GM18519 (cell line): ENCODE data around the gene NAB2.

Experiments used
- ATAC-seq: cut with Tn5 transposase; IDR thresholded peaks from one replicate; pipeline ENCODE4 v1.9.1; 2021; ENCODE audit warnings: mild to moderate bottlenecking, moderate library complexity; ENCODE audit not compliant: unreplicated experiment, low FRiP score

Gene NAB2

DNA sequence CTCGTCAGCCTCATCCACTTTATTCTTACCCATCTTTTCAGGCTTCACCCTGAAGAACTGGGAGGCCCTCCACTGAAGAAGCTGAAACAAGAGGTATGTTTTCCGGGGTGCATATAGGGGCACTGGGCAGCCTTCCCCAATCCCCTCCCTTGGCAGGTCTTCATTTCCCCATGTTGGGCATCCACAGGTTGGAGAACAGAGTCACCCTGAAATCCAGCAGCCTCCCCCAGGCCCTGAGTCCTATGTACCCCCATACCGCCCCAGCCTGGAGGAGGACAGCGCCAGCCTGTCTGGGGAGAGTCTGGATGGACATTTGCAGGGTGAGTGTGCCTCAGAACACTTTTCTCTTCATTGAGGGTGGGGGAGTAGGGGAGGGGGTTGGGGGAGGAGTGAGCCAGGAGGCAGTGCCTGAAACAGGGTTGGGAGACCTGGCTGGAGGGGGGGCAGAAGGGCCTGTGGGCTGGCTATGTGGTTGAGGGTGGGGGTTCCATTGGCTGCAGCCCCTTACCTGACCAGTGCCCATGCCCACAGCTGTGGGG, 4.0 kb downstream of the NAB2 start:
- ATAC-seq, result no peak

DNA sequence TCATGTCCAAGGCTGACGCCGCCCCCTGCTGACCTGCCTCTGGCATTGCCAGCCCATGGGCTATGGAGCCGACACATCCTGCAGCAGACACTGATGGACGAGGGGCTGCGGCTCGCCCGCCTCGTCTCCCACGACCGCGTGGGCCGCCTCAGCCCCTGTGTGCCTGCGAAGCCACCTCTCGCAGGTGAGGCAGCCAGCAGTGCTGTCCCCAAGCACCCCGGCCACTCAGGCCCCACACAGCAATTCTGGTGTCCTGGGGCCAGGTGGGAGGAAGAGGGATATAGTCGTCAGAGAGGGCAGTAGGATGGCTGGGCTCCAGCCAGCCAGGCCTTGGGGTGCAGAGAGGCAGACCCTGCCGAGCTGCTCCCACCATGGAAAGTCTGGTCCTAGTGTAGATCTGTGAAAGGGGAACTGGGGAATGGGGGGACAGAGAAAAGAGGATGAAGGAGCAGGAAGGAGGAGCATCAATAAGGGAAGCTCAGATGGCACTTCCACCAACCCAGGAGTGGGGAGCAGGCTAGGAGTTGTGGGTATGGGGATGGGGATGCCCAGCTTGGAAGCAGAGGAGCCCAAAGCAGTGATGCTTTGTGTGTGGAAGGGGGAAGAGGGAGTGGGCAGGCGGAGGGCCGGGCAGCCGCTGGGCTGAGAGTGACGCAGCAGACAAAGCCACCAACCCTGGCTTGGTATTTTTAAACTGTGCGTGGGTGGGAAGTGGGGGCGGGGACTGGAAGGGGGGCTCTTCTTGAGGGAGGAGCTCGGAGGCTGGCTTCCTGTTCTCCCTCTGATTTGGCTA, 4.7 kb downstream of the NAB2 start:
- no peak for ATAC-seq

- no peak for ATAC-seq
Observed at GRCh38 chr12:57094208-57095160, 5.6 kb downstream of the NAB2 start.

- ATAC-seq, result no peak
Observed at GRCh38 chr12:57095440-57095839, 6.5 kb downstream of the NAB2 start.

DNA sequence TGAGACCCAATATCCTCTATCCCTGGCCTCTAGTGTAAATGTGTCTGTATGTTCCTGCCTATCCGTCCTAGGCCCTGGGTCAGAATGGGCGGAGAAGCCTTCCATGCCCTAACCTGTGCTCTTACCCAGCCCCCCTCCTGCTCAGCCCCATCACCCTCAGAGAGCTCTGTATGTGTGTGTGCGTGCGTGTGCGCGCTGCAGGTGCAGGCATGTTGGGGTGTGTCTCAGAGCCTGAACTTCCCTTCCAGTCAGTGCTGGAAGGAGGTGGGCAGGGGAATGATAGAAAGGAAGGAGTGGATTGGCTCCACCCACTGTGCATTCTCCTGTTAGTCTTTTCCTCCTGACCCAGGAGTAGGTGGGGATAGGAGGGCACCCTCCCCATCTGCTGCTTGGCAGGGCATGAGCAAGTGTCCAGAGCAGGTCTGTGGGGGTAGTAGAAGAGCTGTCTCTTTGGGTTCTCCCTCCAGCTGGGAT, 7.2 kb downstream of the NAB2 start:
- ATAC-seq, result no peak

- no peak for ATAC-seq
Observed at GRCh38 chr12:57096748-57097553, 8.0 kb downstream of the NAB2 start.

GRCh38 chr12:57097554-57097835, 8.6 kb downstream of the NAB2 start:
- ATAC-seq, result no peak

GRCh38 chr12:57098546-57098945, 9.6 kb downstream of the NAB2 start:
- no peak for ATAC-seq

GRCh38 chr12:57099047-57099714, 10.3 kb downstream of the NAB2 start:
- ATAC-seq, result no peak

DNA sequence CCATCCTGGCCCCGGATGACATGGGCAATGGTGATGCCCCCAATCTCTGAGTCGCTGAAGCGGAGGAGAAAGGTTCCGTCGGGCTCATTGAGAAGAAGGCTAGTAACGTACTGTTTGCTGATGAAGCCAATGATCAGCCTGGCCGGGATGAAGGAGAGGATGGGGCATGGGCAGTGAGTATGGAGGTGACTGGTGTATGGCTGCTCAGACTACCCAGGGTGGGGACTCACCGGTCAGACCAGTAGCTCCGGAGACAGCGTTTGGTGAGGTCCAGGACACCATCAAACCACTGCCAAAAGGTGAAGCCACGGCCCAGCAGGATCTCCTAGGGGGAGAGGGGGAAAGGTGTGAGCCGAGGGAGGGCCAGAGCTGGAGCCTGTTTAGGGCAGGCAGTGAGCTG, 10.9 kb downstream of the NAB2 start:
- no peak for ATAC-seq

GRCh38 chr12:57101892-57102695, 13.2 kb downstream of the NAB2 start:
- ATAC-seq, result no peak

DNA sequence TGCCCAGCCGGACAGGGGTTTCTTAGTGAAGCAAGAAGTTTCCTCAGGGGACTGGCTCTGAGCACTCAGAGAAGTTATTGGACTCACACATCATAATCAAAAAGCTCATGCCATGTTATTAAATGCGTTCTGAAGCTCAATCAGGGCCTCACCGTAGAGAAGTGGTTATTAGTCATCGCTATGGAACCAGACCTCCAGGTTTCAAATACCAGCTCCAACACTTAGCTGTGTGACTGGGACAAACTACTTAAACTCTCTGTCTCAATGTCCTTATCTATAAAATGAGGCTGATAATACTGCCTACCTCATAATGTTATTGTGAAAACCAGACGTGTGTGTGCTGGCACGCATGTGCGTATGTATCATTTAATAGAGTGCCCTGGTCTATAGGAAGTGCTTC, 14.9 kb downstream of the NAB2 start:
- no peak for ATAC-seq

DNA sequence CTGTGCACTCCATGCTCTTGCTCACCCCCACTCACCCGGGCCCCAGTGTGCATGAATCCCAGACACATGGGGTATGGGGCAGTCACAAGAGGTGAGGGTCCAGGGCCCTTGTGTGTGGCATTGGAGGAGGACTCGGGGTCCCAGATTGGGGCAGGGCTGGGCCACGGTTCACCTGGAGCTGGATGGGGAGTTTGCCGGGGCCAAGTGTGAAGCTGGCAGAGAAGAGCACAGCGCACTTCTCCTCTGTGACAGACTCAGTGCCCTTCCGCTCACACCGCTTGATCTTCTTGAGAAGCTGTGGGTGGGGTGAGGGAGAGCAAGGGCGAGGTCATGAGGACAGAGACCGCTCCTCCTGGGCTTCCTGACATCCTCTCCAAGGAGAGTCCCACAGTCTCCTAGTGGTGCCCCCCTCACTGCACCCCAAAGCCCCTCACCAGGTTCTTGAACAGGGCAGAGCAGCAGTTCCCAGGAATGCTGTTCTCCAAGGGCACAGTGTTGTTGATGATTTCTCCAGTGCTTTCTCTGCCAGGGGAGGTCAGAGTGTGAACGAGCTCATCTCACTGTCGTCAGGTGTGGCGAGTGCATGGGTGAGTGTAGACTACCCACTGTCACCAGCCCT, 15.5 kb downstream of the NAB2 start:
- ATAC-seq, result no peak

GRCh38 chr12:57105011-57105753, 16.3 kb downstream of the NAB2 start:
- no peak for ATAC-seq

DNA sequence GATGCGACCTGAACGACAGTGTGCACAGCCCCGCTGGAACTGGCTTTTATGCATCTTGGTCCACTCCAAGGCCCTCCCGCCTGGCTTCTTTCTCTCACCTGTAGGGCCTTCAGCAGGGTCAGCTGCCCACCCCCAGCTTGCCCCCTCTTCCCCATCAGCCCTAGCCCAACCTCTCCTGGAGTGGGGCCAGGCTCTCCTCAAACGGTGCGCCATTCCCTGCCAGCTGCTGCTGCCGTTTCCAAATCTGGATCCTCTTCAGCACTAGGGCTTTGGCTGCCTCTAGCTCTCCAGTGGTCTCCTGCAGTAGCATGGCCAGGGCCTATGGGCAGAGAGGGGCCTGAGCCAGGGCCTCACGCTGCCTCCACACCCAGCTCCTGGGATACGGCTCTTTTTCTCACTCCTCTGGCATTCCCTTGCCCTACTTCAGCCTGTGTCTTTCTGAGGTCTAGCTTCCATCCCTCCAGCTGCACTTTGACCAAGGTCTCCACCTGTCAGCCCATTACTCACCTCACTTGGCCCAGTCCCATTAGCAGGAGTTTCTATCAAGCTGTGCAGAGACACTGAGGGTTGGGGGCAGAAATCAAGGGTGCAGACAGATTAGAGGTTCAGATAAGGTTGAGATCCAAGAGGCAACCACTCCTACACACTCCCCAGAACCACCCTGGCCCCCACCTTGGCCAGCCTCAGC, 17.3 kb downstream of the NAB2 start:
- no peak for ATAC-seq

GRCh38 chr12:57107456-57108155, 18.7 kb downstream of the NAB2 start:
- no peak for ATAC-seq
